Hepatocyte (in vitro differentiated cells): ENCODE measurements around the gene TRAPPC5. TPM values are rescaled to one million over a fixed set of nuclear protein-coding genes. Genes with fewer than 3 reads are reported as not detected.

Source experiments
- DNase-seq: peaks from one replicate; pipeline ENCODE4 v3.0.0-alpha.2; 2016; ENCODE audit warnings: low spot score
- H2AFZ ChIP-seq: fragments of 200-600 bp; sonication (generic); 2 replicates; pipeline ENCODE4 v1.6.0; 2016; ENCODE audit warnings: antibody characterized with exemption, mild to moderate bottlenecking
- H3K27ac ChIP-seq: fragments of 200-600 bp; sonication (generic); 2 replicates; pipeline ENCODE4 v1.5.1; 2016; ENCODE audit warnings: mild to moderate bottlenecking
- H3K27me3 ChIP-seq: fragments of 200-600 bp; sonication (generic); 2 replicates; pipeline ENCODE4 v1.6.1; 2016
- H3K36me3 ChIP-seq: fragments of 200-600 bp; sonication (generic); replicated peaks from 2 replicates; pipeline ENCODE4 v1.5.1; 2016; ENCODE audit warnings: low read depth; ENCODE audit not compliant: insufficient read depth
- H3K4me1 ChIP-seq: fragments of 200-600 bp; sonication (generic); 2 replicates; pipeline ENCODE4 v1.5.1; 2016; ENCODE audit warnings: mild to moderate bottlenecking, moderate library complexity; ENCODE audit not compliant: insufficient read depth
- H3K4me2 ChIP-seq: fragments of 200-600 bp; sonication (generic); 2 replicates; pipeline ENCODE4 v1.6.0; 2016
- H3K4me3 ChIP-seq: fragments of 200-600 bp; sonication (generic); 2 replicates; pipeline ENCODE4 v1.5.1; 2016; ENCODE audit warnings: mild to moderate bottlenecking
- H3K79me2 ChIP-seq: fragments of 200-600 bp; sonication (generic); 2 replicates; pipeline ENCODE4 v1.6.0; 2017; ENCODE audit warnings: mild to moderate bottlenecking
- H3K9me2 ChIP-seq: fragments of 200-600 bp; sonication (generic); replicated peaks from 2 replicates; pipeline ENCODE4 v1.6.0; 2017; ENCODE audit warnings: mild to moderate bottlenecking; ENCODE audit not compliant: insufficient read depth
- H3K9me3 ChIP-seq: fragments of 200-600 bp; sonication (generic); 2 replicates; pipeline ENCODE4 v1.5.1; 2016; ENCODE audit warnings: low read depth, mild to moderate bottlenecking
- H4K20me1 ChIP-seq: fragments of 200-600 bp; sonication (generic); 2 replicates; pipeline ENCODE4 v1.6.0; 2016; ENCODE audit warnings: mild to moderate bottlenecking; ENCODE audit not compliant: insufficient read depth, poor library complexity, severe bottlenecking
- EZH2 ChIP-seq: fragments of 200-600 bp; sonication (generic); IDR thresholded peaks from 2 replicates; pipeline ENCODE4 v1.6.1; 2016; ENCODE audit warnings: antibody characterized with exemption, mild to moderate bottlenecking, borderline replicate concordance
- EZH2phosphoT487 ChIP-seq: fragments of 200-600 bp; sonication (generic); IDR thresholded peaks from one replicate; pipeline ENCODE4 v1.6.1; 2018; ENCODE audit warnings: antibody characterized with exemption, mild to moderate bottlenecking, low read depth, moderate library complexity; ENCODE audit not compliant: unreplicated experiment, severe bottlenecking
- WGBS: methylation state at CpG from one replicate; pipeline ENCODE4 v1.1.6; 2016; ENCODE audit warnings: low lambda C conversion rate; ENCODE audit errors: missing lambda C conversion rate; 5-methylcytosine and 5-hydroxymethylcytosine counted together
- polyA plus RNA-seq: library from polyadenylated mRNA; unstranded; fragments of >200 nt; fragmentation: Nextera tagmentation; extraction: Ambion mirVana; gene quantifications from 2 replicates; pipeline ENCODE4 v1.2.1, GENCODE V29; 2016
- total RNA-seq: library from RNA; depleted of rRNA; stranded (reverse); fragments of >200 nt; gene quantifications from 2 replicates; pipeline ENCODE4 v1.2.3, GENCODE V29; 2014
- TF ChIP-seq, protein P1 (sequence below): fragments of 200-600 bp; sonication (generic); IDR thresholded peaks from 2 replicates; pipeline ENCODE4 v1.5.1; 2016; ENCODE audit warnings: antibody characterized with exemption, mild to moderate bottlenecking; ENCODE audit not compliant: poor library complexity

The TRAPPC5 gene
- total and polyA plus RNA-seq, 2 experiments from 2014 or later, result 80.4 to 175 TPM

DNA sequence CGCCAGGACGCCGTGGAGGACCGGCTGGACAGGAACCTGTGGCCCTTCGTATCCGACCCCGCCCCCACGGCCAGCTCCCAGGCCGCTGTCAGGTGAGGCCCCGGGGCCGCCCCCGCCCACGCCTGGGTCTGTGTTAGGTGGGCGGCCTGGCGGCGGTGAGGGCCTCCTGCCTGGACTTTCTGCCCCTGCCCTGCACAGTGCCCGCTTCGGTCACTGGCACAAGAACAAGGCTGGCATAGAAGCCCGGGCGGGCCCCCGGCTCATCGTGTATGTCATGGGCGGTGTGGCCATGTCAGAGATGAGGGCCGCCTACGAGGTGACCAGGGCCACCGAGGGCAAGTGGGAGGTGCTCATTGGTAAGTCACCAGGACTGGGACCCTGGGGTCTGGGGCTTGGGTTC is 33.5 kb upstream of the TRAPPC5 start:
- no peaks in the 10 kb centered on the region for H3K36me3 ChIP-seq
- no peaks in the 10 kb centered on the region for H4K20me1 ChIP-seq
- no peak for DNase-seq
- H3K4me1 ChIP-seq, result no peaks in the 10 kb centered on the region
- WGBS, result 98% methylated on average over 19 of the region's 26 CpGs
- H3K4me2 ChIP-seq, result no peak overlapping the region
- H3K27me3 ChIP-seq, result no peaks in the 10 kb centered on the region
- TF ChIP-seq EZH2phosphoT487 (no peak), EZH2 (no peak)
- TF ChIP-seq, protein P1, sequence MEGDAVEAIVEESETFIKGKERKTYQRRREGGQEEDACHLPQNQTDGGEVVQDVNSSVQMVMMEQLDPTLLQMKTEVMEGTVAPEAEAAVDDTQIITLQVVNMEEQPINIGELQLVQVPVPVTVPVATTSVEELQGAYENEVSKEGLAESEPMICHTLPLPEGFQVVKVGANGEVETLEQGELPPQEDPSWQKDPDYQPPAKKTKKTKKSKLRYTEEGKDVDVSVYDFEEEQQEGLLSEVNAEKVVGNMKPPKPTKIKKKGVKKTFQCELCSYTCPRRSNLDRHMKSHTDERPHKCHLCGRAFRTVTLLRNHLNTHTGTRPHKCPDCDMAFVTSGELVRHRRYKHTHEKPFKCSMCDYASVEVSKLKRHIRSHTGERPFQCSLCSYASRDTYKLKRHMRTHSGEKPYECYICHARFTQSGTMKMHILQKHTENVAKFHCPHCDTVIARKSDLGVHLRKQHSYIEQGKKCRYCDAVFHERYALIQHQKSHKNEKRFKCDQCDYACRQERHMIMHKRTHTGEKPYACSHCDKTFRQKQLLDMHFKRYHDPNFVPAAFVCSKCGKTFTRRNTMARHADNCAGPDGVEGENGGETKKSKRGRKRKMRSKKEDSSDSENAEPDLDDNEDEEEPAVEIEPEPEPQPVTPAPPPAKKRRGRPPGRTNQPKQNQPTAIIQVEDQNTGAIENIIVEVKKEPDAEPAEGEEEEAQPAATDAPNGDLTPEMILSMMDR, result no peak
- H2AFZ ChIP-seq, result no peak overlapping the region
- no peaks in the 10 kb centered on the region for H3K79me2 ChIP-seq
- no peak overlapping the region for H3K4me3 ChIP-seq
- H3K27ac ChIP-seq, result no peak overlapping the region
- no peaks in the 10 kb centered on the region for H3K9me2 ChIP-seq
- no peaks in the 10 kb centered on the region for H3K9me3 ChIP-seq

DNA sequence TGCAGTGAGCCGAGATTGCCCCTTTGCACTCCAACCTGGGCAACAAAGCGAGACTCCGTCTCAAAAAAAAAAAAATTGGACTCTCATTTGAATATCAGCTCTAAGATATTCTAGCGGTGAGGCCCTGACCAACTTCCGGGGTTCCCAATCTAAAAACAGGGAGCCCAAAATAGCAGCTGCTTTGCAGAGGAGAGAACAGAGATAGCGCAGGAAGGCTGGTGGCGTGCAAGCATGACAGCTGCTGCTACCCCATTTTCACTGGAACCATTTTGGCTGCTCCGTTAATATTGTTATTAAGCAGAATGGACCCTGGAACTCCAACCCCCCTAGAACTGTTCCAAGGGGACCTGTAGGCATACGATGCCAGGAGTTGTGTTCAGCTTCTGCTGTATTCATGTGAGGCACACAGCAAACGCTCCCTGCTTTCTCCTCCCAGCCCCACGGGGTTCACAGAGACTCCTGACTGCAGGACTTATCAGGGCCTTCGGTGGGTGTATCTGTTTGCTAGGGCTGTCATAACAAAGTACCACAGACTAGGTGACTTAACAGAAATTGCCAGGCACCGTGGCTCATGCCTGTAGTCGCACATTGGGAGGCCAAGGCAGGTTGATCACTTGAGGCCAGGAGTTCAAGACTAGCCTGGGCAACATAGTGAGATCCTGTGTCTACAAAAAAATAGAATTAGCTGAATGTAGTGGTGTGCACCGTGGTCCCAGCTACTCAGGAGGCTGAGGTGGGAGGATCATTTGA is 32.2 kb upstream of the TRAPPC5 start:
- no peaks in the 10 kb centered on the region for H3K27me3 ChIP-seq
- no peaks in the 10 kb centered on the region for H3K4me1 ChIP-seq
- no peak for DNase-seq
- H3K27ac ChIP-seq, result no peak overlapping the region
- no peak overlapping the region for H2AFZ ChIP-seq
- H3K36me3 ChIP-seq, result no peaks in the 10 kb centered on the region
- H4K20me1 ChIP-seq, result no peaks in the 10 kb centered on the region
- TF ChIP-seq, protein P1, result no peak
- TF ChIP-seq EZH2 (no peak), EZH2phosphoT487 (no peak)
- 94% methylated on average over 15 of the region's 15 CpGs for WGBS
- no peaks in the 10 kb centered on the region for H3K9me3 ChIP-seq
- H3K9me2 ChIP-seq, result no peaks in the 10 kb centered on the region
- H3K4me2 ChIP-seq, result no peak overlapping the region
- H3K4me3 ChIP-seq, result no peak overlapping the region
- H3K79me2 ChIP-seq, result no peaks in the 10 kb centered on the region

DNA sequence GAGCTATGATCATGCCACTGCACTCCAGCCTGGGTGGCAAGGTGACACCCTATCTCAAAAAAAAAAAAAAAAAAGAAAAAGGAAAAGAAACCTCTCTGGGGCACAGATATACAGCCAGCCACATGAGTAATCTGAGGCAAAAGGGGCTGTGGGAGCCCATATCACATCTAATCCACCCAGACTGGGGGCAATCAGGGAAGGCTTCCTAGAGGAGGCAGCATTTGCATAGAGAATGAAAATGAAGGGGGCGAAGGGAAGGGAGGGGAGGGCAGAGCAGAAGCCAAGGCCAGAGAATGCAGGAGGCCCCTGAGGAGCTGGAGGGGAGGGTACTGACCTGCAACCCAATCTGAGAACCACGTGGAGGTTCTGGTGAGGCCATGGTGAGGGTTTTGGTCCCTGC is 30.5 kb upstream of the TRAPPC5 start:
- TF ChIP-seq EZH2phosphoT487 (no peak), EZH2 (no peak)
- TF ChIP-seq, protein P1, result no peak

More for the DNA sequence above, 30.5 kb upstream of the TRAPPC5 start:
- Histone ChIP-seq H3K4me1 (no peaks in the 10 kb centered on the region), H3K27ac (no peak overlapping the region), H3K36me3 (no peaks in the 10 kb centered on the region), H3K9me2 (no peaks in the 10 kb centered on the region), H3K9me3 (no peaks in the 10 kb centered on the region), H3K4me3 (no peak overlapping the region), H2AFZ (no peak overlapping the region), H3K79me2 (no peaks in the 10 kb centered on the region), H4K20me1 (no peaks in the 10 kb centered on the region), H3K4me2 (no peak overlapping the region), H3K27me3 (no peaks in the 10 kb centered on the region)
- DNase-seq, result no peak
- 40% methylated on average over 2 of the region's 2 CpGs for WGBS
